Nephron (organoid): Measurements from ENCODE around the gene SPOPL.
"Not testable (repeated sequence)": the region's sequence is repeated elsewhere in the genome, so short reads cannot be mapped to it uniquely, and the experiment has no call there.

ENCODE experiments used
- H3K27ac Mint-ChIP-seq, 3 experiments: 2 replicates each; pipeline ENCODE4 v1.8.0; 2020; ENCODE audit warnings: mixed read lengths in 3 of 3, mild to moderate bottlenecking in 2 of 3, moderate library complexity in 1 of 3
- H3K27me3 Mint-ChIP-seq: 2 replicates; pipeline ENCODE4 v1.8.0; 2021; ENCODE audit warnings: low read depth, mild to moderate bottlenecking, moderate library complexity, mixed read lengths
- H3K36me3 Mint-ChIP-seq: 2 replicates; pipeline ENCODE4 v1.8.0; 2020; ENCODE audit warnings: low read depth, mixed read lengths
- H3K4me1 Mint-ChIP-seq: 2 replicates; pipeline ENCODE4 v1.8.0; 2020; ENCODE audit warnings: mixed read lengths
- H3K4me3 Mint-ChIP-seq, 3 experiments: 2 replicates each; pipeline ENCODE4 v1.8.0; 2020; ENCODE audit warnings: mild to moderate bottlenecking in 3 of 3, mixed read lengths in 3 of 3, moderate library complexity in 2 of 3
- H3K9me3 Mint-ChIP-seq: 2 replicates; pipeline ENCODE4 v1.8.0; 2020; ENCODE audit warnings: mixed read lengths
- TF ChIP-seq, protein P1 (sequence below), 3 experiments: fragments of 200-600 bp; sonication (generic); IDR thresholded peaks; one replicate each; pipeline ENCODE4 v1.5.0; 2021; ENCODE audit warnings: antibody characterized with exemption in 3 of 3; ENCODE audit not compliant: unreplicated experiment in 3 of 3

SPOPL gene

DNA sequence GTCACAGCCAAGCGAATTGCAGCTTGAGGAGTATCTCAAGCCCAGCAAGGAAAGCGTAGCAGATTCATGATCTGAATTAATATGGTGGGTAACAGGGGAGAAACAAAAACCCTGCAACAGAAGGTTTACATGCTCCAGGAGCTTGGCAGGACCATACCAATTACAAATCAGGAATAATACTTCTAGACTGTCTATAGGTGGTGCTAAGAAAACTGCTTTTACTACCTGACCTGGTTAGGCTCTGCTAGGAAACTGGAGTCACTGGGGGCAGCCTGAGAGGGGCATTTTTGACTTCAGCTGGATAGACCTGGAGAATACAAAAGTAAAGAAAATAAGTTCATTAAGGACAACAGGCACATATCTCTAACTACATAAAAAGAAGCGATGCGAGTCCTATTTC is 24.6 kb upstream of the SPOPL start:
- Mint-ChIP-seq H3K9me3 (peaks cover 2% of the 10 kb centered on the region), H3K36me3 (no peaks in the 10 kb centered on the region), H3K4me3 (no peak overlapping the region), H3K4me1 (no peaks in the 10 kb centered on the region), H3K27ac (no peak overlapping the region), H3K27me3 (no peaks in the 10 kb centered on the region)
- TF ChIP-seq, protein P1, sequence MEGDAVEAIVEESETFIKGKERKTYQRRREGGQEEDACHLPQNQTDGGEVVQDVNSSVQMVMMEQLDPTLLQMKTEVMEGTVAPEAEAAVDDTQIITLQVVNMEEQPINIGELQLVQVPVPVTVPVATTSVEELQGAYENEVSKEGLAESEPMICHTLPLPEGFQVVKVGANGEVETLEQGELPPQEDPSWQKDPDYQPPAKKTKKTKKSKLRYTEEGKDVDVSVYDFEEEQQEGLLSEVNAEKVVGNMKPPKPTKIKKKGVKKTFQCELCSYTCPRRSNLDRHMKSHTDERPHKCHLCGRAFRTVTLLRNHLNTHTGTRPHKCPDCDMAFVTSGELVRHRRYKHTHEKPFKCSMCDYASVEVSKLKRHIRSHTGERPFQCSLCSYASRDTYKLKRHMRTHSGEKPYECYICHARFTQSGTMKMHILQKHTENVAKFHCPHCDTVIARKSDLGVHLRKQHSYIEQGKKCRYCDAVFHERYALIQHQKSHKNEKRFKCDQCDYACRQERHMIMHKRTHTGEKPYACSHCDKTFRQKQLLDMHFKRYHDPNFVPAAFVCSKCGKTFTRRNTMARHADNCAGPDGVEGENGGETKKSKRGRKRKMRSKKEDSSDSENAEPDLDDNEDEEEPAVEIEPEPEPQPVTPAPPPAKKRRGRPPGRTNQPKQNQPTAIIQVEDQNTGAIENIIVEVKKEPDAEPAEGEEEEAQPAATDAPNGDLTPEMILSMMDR (IDR thresholded peaks at IDR 0.05; ENCODE audit: unreplicated experiment in 3 of 3), result no peak

GRCh38 chr2:138482796-138483195 is 18.8 kb upstream of the SPOPL start:
- not testable (repeated sequence) for H3K27me3 Mint-ChIP-seq, H3K9me3 Mint-ChIP-seq, H3K27ac Mint-ChIP-seq, H3K36me3 Mint-ChIP-seq, H3K4me3 Mint-ChIP-seq, H3K4me1 Mint-ChIP-seq

- Mint-ChIP-seq H3K36me3 (peaks cover 4% of the 10 kb centered on the region), H3K9me3 (peaks cover 7% of the 10 kb centered on the region), H3K4me3 (no peak overlapping the region), H3K27me3 (no peaks in the 10 kb centered on the region), H3K4me1 (no peaks in the 10 kb centered on the region), H3K27ac (no peak overlapping the region)
- TF ChIP-seq, protein P1 (IDR thresholded peaks at IDR 0.05; ENCODE audit: unreplicated experiment in 3 of 3), result no peak
Measured at GRCh38 chr2:138485019-138485418, 16.6 kb upstream of the SPOPL start.

- TF ChIP-seq, protein P1 (IDR thresholded peaks at IDR 0.05; ENCODE audit: unreplicated experiment in 3 of 3), result no peak
- no peaks in the 10 kb centered on the region for H3K4me1 Mint-ChIP-seq
- no peak overlapping the region for H3K4me3 Mint-ChIP-seq
- H3K9me3 Mint-ChIP-seq, result peaks cover 7% of the 10 kb centered on the region
- H3K27ac Mint-ChIP-seq, result no peak overlapping the region
- peaks cover 4% of the 10 kb centered on the region for H3K36me3 Mint-ChIP-seq
- H3K27me3 Mint-ChIP-seq, result no peaks in the 10 kb centered on the region
Measured at GRCh38 chr2:138486363-138487198, 15.0 kb upstream of the SPOPL start.

DNA sequence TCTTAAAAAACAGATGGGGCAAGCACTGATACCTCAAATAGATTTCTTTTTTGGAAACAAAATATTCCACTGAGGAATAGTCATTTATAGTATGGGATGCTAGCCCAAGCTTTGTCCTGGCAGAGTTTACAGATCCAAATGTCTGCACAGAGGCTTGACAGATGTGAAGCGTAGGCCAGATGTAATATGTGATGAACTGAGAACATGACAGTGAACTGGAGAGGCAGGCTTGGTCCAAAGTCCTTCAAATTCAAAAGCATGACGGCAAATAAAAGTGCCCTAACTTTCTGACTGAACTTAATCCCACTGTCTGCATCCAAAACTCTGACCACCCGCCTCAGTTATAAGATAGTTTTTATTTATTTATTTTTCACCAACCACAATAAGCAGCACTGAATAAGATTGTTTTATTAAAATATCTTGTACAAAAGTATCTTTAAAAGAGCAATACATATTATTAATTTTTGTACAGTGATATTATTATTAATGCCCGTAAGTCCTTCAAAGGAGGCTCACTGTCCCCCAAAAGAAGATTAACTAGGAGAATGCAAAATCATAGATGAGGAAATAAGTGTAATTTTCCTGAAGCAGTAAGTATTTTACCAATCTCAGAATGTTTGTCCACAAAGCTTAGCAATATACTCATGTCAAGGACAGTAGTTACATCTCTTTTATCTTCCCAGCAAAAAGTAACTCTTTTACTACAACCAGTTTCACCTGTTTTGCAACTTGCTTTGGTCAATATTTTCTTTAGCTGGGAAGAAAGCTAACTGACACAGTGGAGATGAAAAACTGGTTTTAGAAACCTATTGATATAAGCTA is 10.7 kb upstream of the SPOPL start:
- H3K4me3 Mint-ChIP-seq, result no peak overlapping the region
- H3K27me3 Mint-ChIP-seq, result no peaks in the 10 kb centered on the region
- no peaks in the 10 kb centered on the region for H3K9me3 Mint-ChIP-seq
- H3K36me3 Mint-ChIP-seq, result no peaks in the 10 kb centered on the region
- no peaks in the 10 kb centered on the region for H3K4me1 Mint-ChIP-seq
- TF ChIP-seq, protein P1 (IDR thresholded peaks at IDR 0.05; ENCODE audit: unreplicated experiment in 3 of 3), result no peak
- H3K27ac Mint-ChIP-seq, result no peak overlapping the region

- no peaks in the 10 kb centered on the region for H3K36me3 Mint-ChIP-seq
- no peak overlapping the region for H3K4me3 Mint-ChIP-seq
- H3K27me3 Mint-ChIP-seq, result no peaks in the 10 kb centered on the region
- H3K9me3 Mint-ChIP-seq, result no peaks in the 10 kb centered on the region
- H3K27ac Mint-ChIP-seq, result no peak overlapping the region
- TF ChIP-seq, protein P1 (IDR thresholded peaks at IDR 0.05; ENCODE audit: unreplicated experiment in 3 of 3), result no peak
- no peaks in the 10 kb centered on the region for H3K4me1 Mint-ChIP-seq
Measured at GRCh38 chr2:138491495-138491862, 10.1 kb upstream of the SPOPL start.
